ENCODE data around the gene NLN.

NLN gene

GRCh38 chr5:65876970-65877369, 155.0 kb downstream of the NLN start:
- no peak for ATAC-seq
- TF ChIP-seq ZFP3 (CRISPR knock-in tag; IDR thresholded peaks at IDR 0.05) (no peak), BACH2 (CRISPR knock-in tag; IDR thresholded peaks at IDR 0.05; ENCODE audit: borderline replicate concordance) (no peak), ZFP30 (CRISPR knock-in tag; IDR thresholded peaks at IDR 0.05) (no peak), PPARA (CRISPR knock-in tag; IDR thresholded peaks at IDR 0.05; ENCODE audit: borderline replicate concordance) (no peak), OSR1 (CRISPR knock-in tag; IDR thresholded peaks at IDR 0.05) (no peak), ZNF70 (CRISPR knock-in tag; IDR thresholded peaks at IDR 0.05) (no peak), CREB5 (CRISPR knock-in tag; IDR thresholded peaks at IDR 0.05; ENCODE audit: low read depth) (no peak)
